Psoas muscle (tissue), 8 donors: ENCODE data around the gene TOP3A. TPM values are rescaled to one million over a fixed set of nuclear protein-coding genes. Genes with fewer than 3 reads are reported as not detected.

Experiments
- ATAC-seq, 4 donors: fragments of 200-7000 bp; cut with Tn5 transposase; one replicate each; pipeline ENCODE4 v1.9.1; 2020; ENCODE audit warnings: moderate library complexity in 3 of 4, mild to moderate bottlenecking in 2 of 4
- DNase-seq, 2 donors: peaks; one replicate each; pipeline ENCODE4 v3.0.0-alpha.2; 2020
- H3K27ac ChIP-seq: fragments of 200-600 bp; one replicate; pipeline ENCODE4 v1.8.0; 2022
- H3K27me3 ChIP-seq, 3 donors: fragments of 200-600 bp in 1 of 3; one replicate each; pipeline versions ENCODE4 v1.6.1 to v1.8.0; 2013 to 2022; ENCODE audit warnings: low read length in 2 of 3, mild to moderate bottlenecking in 2 of 3, moderate library complexity in 1 of 3; ENCODE audit not compliant: insufficient read depth in 3 of 3
- H3K36me3 ChIP-seq, 2 donors: fragments of 200-600 bp in 1 of 2; one replicate each; pipeline versions ENCODE4 v1.6.1 to v1.8.0; 2013 to 2022; ENCODE audit warnings: low read depth in 1 of 2, mild to moderate bottlenecking in 1 of 2, moderate library complexity in 1 of 2; ENCODE audit not compliant: insufficient read depth in 1 of 2
- H3K4me1 ChIP-seq: fragments of 200-600 bp; one replicate; pipeline ENCODE4 v1.8.0; 2022
- H3K4me3 ChIP-seq: fragments of 200-600 bp; one replicate; pipeline ENCODE4 v1.8.0; 2022; ENCODE audit warnings: mild to moderate bottlenecking
- H3K9me3 ChIP-seq: fragments of 200-600 bp; one replicate; pipeline ENCODE4 v1.8.0; 2022
- CTCF ChIP-seq: fragments of 200-600 bp; IDR thresholded peaks from one replicate; pipeline ENCODE4 v1.8.0; 2022; ENCODE audit warnings: antibody characterized with exemption
- WGBS, 3 donors: extraction: QIAGEN DNeasy Blood & Tissue Kit; methylation state at CpG; one replicate each; pipeline versions ENCODE4 v1.1.6 to v1.1.7; 2013; 5-methylcytosine and 5-hydroxymethylcytosine counted together
- intact Hi-C, 2 donors: fragments of 100-400 bp; cut with DNase I; formaldehyde crosslinking; loops; one replicate each; pipeline versions ENCODE4 v1.11.0 to v1.14.2; 2022
- polyA plus RNA-seq, 3 donors: library from polyadenylated mRNA; stranded (reverse); fragments of 200-250 nt; gene quantifications; one replicate each; pipeline ENCODE4 v1.2.3, GENCODE V29; 2013
- total RNA-seq, 4 donors: library from RNA; stranded (reverse); fragmentation: NEBNext Ultra II Directional in 2 of 4; extraction: Animal tissue kit (Norgen Biotek cat#: 25700) in 2 of 4; gene quantifications; one replicate each; pipeline versions ENCODE4 v1.2.1 to v1.2.4, GENCODE V29; 2021 to 2023
- donor health status: healthy with polysubstance abuse.
- donor health status: DM: no; HTN: no; CAD: no; lungs with moderate emphysema.
- donor health status: Bipolar disorder and iron deficiency.
- donor health status: healthy.
- donor health status: DM: yes; HTN: yes; CAD: no.
- donor health status: DM: no; HTN: no; CAD: no.
- donor health status: DM: no; HTN: no; CAD: no.
- donor health status: DM: yes; HTN: yes; CAD: no.

TOP3A gene
- total and polyA plus RNA-seq, 7 donors, result 8.8 to 24.3 (median 13.6) TPM

- Histone ChIP-seq H3K9me3 (no peaks in the 10 kb centered on the region), H3K4me3 (peak overlapping the region; percentile 98), H3K36me3 (peaks cover 0 to 52% of the 10 kb centered on the region in 2 donors), H3K4me1 (peaks cover 41% of the 10 kb centered on the region), H3K27ac (peak overlapping the region; percentile 100), H3K27me3 (no peaks in the 10 kb centered on the region)
- DNase-seq, result no peak
- intact Hi-C loops, result loop anchor here in 1 of 2 donors (5.0 kb wide), 1 partner anchor 61 kb away; the partner anchor contains the start of gene SMCR8
- no peak for TF ChIP-seq CTCF
- ATAC-seq, result no peak
- WGBS, 3 donors, result 78 to 89% (median 82%) methylated on average over 7 of the region's 7 CpGs
Observed at GRCh38 chr17:18256776-18257175, 58.0 kb downstream of the TOP3A start.

GRCh38 chr17:18256351-18256750, 58.4 kb downstream of the TOP3A start:
- no peaks in the 10 kb centered on the region for H3K9me3 ChIP-seq
- WGBS, 3 donors, result 32 to 38% (median 35%) methylated on average over 11 of the region's 11 CpGs
- H3K27ac ChIP-seq, result peak overlapping the region; percentile 100
- intact Hi-C loops, result loop anchor here in 1 of 2 donors (5.0 kb wide), 1 partner anchor 61 kb away; the partner anchor contains the start of gene SMCR8
- DNase-seq, result no peak
- peak overlapping the region; percentile 98 for H3K4me3 ChIP-seq
- H3K4me1 ChIP-seq, result peaks cover 37% of the 10 kb centered on the region
- ATAC-seq, result no peak
- peaks cover 0 to 56% of the 10 kb centered on the region in 2 donors for H3K36me3 ChIP-seq
- no peak for TF ChIP-seq CTCF
- no peaks in the 10 kb centered on the region for H3K27me3 ChIP-seq

DNA sequence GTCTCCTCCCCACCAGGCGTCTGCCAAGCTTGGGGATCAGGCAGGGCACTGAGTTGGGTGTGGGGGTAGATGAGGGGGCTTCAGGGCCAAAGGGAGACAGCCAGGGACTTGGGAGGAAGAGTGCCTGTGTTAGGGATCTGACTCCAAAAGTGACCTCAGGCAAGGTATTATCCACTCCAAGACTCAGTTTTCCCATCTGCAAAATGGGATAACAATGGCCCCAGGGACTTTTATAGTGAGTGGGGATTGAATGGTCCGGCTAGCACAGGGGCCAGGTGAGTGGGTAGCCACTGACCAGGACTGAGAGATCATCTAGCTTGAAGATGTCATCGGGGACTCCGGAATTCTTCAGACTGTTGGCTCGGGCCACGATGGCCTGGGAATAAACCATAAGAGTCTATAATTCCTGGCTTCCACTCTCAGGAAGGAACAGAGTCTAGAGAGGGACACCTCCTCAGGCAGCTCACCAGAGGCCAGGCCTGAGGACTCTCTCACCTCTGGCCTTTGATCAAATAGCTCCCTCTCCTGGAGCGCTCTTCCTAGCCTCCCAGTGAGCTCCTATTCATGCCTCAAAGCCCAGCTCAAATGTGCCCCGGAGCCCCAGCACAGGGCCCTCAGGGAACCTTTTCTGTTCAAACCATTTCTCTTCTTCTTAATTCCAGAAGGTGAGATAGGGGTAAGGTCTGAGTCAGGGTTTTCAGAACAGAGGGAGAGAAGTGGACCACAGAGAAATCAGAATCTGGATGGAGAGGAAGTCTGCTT, 59.7 kb downstream of the TOP3A start:
- Histone ChIP-seq H3K27ac (peak overlapping the region; percentile 100), H3K4me3 (no peak overlapping the region), H3K9me3 (no peaks in the 10 kb centered on the region), H3K36me3 (peaks cover 4 to 69% of the 10 kb centered on the region in 2 donors), H3K27me3 (no peaks in the 10 kb centered on the region), H3K4me1 (peaks cover 34% of the 10 kb centered on the region)
- intact Hi-C loops, result loop anchor here in 1 of 2 donors (5.0 kb wide), 1 partner anchor 62 kb away; the partner anchor contains the start of gene SMCR8
- ATAC-seq (no peak), DNase-seq (no peak)
- TF ChIP-seq CTCF, result no peak
- WGBS, 3 donors, result 86 to 91% (median 87%) methylated on average over 8 of the region's 8 CpGs

DNA sequence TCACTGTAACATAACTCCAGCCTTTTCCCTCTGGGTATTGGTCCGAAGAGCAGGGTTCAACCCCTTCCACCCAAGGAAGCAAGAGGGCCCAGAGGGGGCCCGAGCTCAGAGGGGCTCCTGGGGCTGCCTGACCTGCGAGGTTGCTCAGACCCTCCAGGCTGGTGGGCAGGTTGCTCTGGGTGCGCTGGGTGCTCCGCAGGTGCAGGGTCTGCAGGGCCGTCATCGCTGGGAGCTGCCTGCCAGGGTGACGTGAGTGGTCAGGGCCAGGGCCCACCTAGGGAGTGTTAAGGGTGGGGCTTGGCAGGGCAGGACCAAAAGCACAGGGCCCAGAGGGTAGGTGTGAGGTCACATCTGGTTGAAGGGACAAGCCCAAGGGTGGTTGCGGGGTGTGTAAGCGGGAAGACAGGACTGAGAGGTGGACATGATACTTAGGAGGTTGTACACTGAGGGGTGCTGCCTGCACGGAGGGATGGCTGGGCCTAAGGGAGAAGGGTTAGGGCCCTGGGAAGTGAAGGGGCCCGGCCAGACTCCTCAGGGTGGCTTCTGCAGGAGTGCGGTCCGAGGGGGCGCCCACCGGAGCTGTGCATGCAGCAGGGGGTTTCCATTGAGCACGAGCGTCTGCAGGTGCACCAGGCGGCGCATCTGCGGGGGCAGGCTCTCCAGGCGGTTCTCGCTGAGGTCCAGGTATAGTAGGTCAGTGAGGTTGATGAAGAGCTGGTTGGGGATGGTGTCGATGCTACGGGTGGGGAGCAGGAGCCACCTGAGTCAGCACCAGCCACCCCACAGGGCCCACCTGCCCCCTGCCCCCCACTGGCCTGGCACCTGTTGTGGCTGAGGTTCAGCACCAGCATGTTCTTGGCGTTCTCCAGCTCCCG, 60.6 kb downstream of the TOP3A start:
- intact Hi-C loops, result no loop called here
- TF ChIP-seq CTCF, result no peak
- Histone ChIP-seq H3K9me3 (no peaks in the 10 kb centered on the region), H3K4me3 (no peak overlapping the region), H3K27ac (no peak overlapping the region), H3K27me3 (no peaks in the 10 kb centered on the region), H3K4me1 (peaks cover 26% of the 10 kb centered on the region), H3K36me3 (peaks cover 6 to 78% of the 10 kb centered on the region in 2 donors)
- ATAC-seq (no peak), DNase-seq (peak in 1 of 2 donors; percentile 40)
- WGBS, 3 donors, result 78 to 84% (median 83%) methylated on average over 22 to 27 of the region's 27 CpGs
